WTC11 (cell line): ENCODE measurements around the gene RNF11. TPM values are rescaled to one million over a fixed set of nuclear protein-coding genes. Genes with fewer than 3 reads are reported as not detected.

Experiments used
- CBFB ChIP-seq: sonication (generic); formaldehyde crosslinking; IDR thresholded peaks from 2 replicates; pipeline ENCODE4 v1.8.1; 2022; ENCODE audit warnings: mild to moderate bottlenecking, low read depth, missing genetic modification reagents
- ERG ChIP-seq: fragments of 250-450 bp; sonication (Bioruptor Pico); IDR thresholded peaks from 2 replicates; pipeline ENCODE4 v1.8.0; 2021; ENCODE audit warnings: mild to moderate bottlenecking
- ESRRA ChIP-seq: sonication (generic); formaldehyde crosslinking; IDR thresholded peaks from 2 replicates; pipeline ENCODE4 v1.8.1; 2022; ENCODE audit warnings: mild to moderate bottlenecking, missing genetic modification reagents, borderline replicate concordance
- IRF1 ChIP-seq: sonication (generic); formaldehyde crosslinking; IDR thresholded peaks from 2 replicates; pipeline ENCODE4 v1.8.0; 2023; ENCODE audit warnings: missing genetic modification reagents
- JAZF1 ChIP-seq: fragments of 250-450 bp; sonication (Bioruptor Pico); IDR thresholded peaks from 2 replicates; pipeline ENCODE4 v1.9.0; 2021; ENCODE audit warnings: moderate library complexity, mild to moderate bottlenecking, inconsistent platforms
- JUN ChIP-seq: sonication (generic); formaldehyde crosslinking; IDR thresholded peaks from 2 replicates; pipeline ENCODE4 v1.8.0; 2023; ENCODE audit warnings: mild to moderate bottlenecking, missing genetic modification reagents
- KAT7 ChIP-seq: sonication (generic); formaldehyde crosslinking; IDR thresholded peaks from 2 replicates; pipeline ENCODE4 v1.8.1; 2023; ENCODE audit warnings: missing genetic modification reagents, mild to moderate bottlenecking, borderline replicate concordance
- NFATC4 ChIP-seq: fragments of 250-450 bp; sonication (Bioruptor Pico); IDR thresholded peaks from 2 replicates; pipeline ENCODE4 v1.9.0; 2021; ENCODE audit warnings: mild to moderate bottlenecking
- NFYB ChIP-seq: sonication (generic); formaldehyde crosslinking; conservative IDR thresholded peaks from 2 replicates; pipeline ENCODE4 v1.8.0; 2022; ENCODE audit warnings: low read depth, missing genetic modification reagents
- NR2C2 ChIP-seq: sonication (generic); formaldehyde crosslinking; IDR thresholded peaks from 2 replicates; pipeline ENCODE4 v1.8.0; 2022; ENCODE audit warnings: mild to moderate bottlenecking, missing genetic modification reagents
- PREB ChIP-seq: sonication (generic); formaldehyde crosslinking; IDR thresholded peaks from 2 replicates; pipeline ENCODE4 v1.8.1; 2022; ENCODE audit warnings: mild to moderate bottlenecking, missing genetic modification reagents, moderate library complexity, borderline replicate concordance
- PRRX2 ChIP-seq: fragments of 250-450 bp; sonication (Bioruptor Pico); IDR thresholded peaks from 2 replicates; pipeline ENCODE4 v1.8.0; 2021; ENCODE audit warnings: mild to moderate bottlenecking
- RELA ChIP-seq: sonication (generic); formaldehyde crosslinking; IDR thresholded peaks from 2 replicates; pipeline ENCODE4 v1.8.1; 2022; ENCODE audit warnings: missing genetic modification reagents, mild to moderate bottlenecking, borderline replicate concordance
- SMAD3 ChIP-seq: sonication (generic); formaldehyde crosslinking; IDR thresholded peaks from 2 replicates; pipeline ENCODE4 v1.8.0; 2022; ENCODE audit warnings: missing genetic modification reagents, mild to moderate bottlenecking, borderline replicate concordance
- SMAD4 ChIP-seq: sonication (generic); formaldehyde crosslinking; IDR thresholded peaks from 2 replicates; pipeline ENCODE4 v1.8.0; 2022; ENCODE audit warnings: mild to moderate bottlenecking, missing genetic modification reagents
- SP1 ChIP-seq: sonication (generic); formaldehyde crosslinking; conservative IDR thresholded peaks from 2 replicates; pipeline ENCODE4 v1.8.1; 2022; ENCODE audit warnings: missing genetic modification reagents
- TEAD4 ChIP-seq: sonication (generic); formaldehyde crosslinking; IDR thresholded peaks from 2 replicates; pipeline ENCODE4 v1.8.0; 2022; ENCODE audit warnings: mild to moderate bottlenecking, missing genetic modification reagents
- ZNF121 ChIP-seq: sonication (generic); formaldehyde crosslinking; IDR thresholded peaks from 2 replicates; pipeline ENCODE4 v1.8.0; 2023; ENCODE audit warnings: missing genetic modification reagents
- ZNF219 ChIP-seq: sonication (generic); formaldehyde crosslinking; IDR thresholded peaks from 2 replicates; pipeline ENCODE4 v1.8.0; 2023; ENCODE audit warnings: missing genetic modification reagents, mild to moderate bottlenecking, borderline replicate concordance
- ZNF232 ChIP-seq: sonication (generic); formaldehyde crosslinking; IDR thresholded peaks from 2 replicates; pipeline ENCODE4 v1.8.0; 2022; ENCODE audit warnings: mild to moderate bottlenecking, missing genetic modification reagents
- ZNF396 ChIP-seq: fragments of 250-450 bp; sonication (Bioruptor Pico); IDR thresholded peaks from 2 replicates; pipeline ENCODE4 v1.8.0; 2021; ENCODE audit warnings: mild to moderate bottlenecking, moderate library complexity, borderline replicate concordance
- ZNF423 ChIP-seq: fragments of 250-450 bp; sonication (Bioruptor Pico); IDR thresholded peaks from 2 replicates; pipeline ENCODE4 v2.1.2; 2022; ENCODE audit warnings: mild to moderate bottlenecking, moderate library complexity
- total RNA-seq: library from RNA; stranded (reverse); gene quantifications from 3 replicates; pipeline ENCODE4 v1.2.3, GENCODE V29; 2021
- TF ChIP-seq, protein P1 (sequence below): sonication (generic); formaldehyde crosslinking; IDR thresholded peaks from 2 replicates; pipeline ENCODE4 v1.8.1; 2022; ENCODE audit warnings: low read depth, mild to moderate bottlenecking, moderate library complexity, missing genetic modification reagents, borderline replicate concordance
- TF ChIP-seq, protein P2 (sequence below): sonication (generic); formaldehyde crosslinking; IDR thresholded peaks from 2 replicates; pipeline ENCODE4 v1.8.0; 2022; ENCODE audit warnings: mild to moderate bottlenecking, missing genetic modification reagents
- TF ChIP-seq, protein P3 (sequence below): sonication (generic); formaldehyde crosslinking; conservative IDR thresholded peaks from 2 replicates; pipeline ENCODE4 v1.8.1; 2023; ENCODE audit warnings: mild to moderate bottlenecking, low read depth, missing genetic modification reagents, moderate library complexity
- TF ChIP-seq, protein P4 (sequence below): fragments of 250-450 bp; sonication (Bioruptor Pico); IDR thresholded peaks from 2 replicates; pipeline ENCODE4 v1.9.0; 2021; ENCODE audit warnings: moderate library complexity, mild to moderate bottlenecking, inconsistent platforms, borderline replicate concordance
- TF ChIP-seq, protein P5 (sequence below): sonication (generic); formaldehyde crosslinking; IDR thresholded peaks from 2 replicates; pipeline ENCODE4 v1.8.1; 2023; ENCODE audit warnings: mild to moderate bottlenecking, missing genetic modification reagents, moderate library complexity
- TF ChIP-seq, protein P6 (sequence below): sonication (generic); formaldehyde crosslinking; IDR thresholded peaks from 2 replicates; pipeline ENCODE4 v1.8.1; 2023; ENCODE audit warnings: mild to moderate bottlenecking, missing genetic modification reagents

The RNF11 gene
- total RNA-seq, 1 experiment from 2014 or later, result 46.1 TPM

GRCh38 chr1:51235673-51236530 lies at the start of gene RNF11 (continued):
- TF ChIP-seq, protein P1, sequence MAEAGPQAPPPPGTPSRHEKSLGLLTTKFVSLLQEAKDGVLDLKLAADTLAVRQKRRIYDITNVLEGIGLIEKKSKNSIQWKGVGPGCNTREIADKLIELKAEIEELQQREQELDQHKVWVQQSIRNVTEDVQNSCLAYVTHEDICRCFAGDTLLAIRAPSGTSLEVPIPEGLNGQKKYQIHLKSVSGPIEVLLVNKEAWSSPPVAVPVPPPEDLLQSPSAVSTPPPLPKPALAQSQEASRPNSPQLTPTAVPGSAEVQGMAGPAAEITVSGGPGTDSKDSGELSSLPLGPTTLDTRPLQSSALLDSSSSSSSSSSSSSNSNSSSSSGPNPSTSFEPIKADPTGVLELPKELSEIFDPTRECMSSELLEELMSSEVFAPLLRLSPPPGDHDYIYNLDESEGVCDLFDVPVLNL (CRISPR knock-in tag), result no peak
- TF ChIP-seq TEAD4 (CRISPR knock-in tag), result no peak
- TF ChIP-seq SMAD4 (CRISPR knock-in tag), result no peak
- no peak for TF ChIP-seq NFATC4 (CRISPR knock-in tag)
- TF ChIP-seq, protein P2, sequence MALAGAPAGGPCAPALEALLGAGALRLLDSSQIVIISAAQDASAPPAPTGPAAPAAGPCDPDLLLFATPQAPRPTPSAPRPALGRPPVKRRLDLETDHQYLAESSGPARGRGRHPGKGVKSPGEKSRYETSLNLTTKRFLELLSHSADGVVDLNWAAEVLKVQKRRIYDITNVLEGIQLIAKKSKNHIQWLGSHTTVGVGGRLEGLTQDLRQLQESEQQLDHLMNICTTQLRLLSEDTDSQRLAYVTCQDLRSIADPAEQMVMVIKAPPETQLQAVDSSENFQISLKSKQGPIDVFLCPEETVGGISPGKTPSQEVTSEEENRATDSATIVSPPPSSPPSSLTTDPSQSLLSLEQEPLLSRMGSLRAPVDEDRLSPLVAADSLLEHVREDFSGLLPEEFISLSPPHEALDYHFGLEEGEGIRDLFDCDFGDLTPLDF (CRISPR knock-in tag), result no peak
- TF ChIP-seq NFYB, result no peak
- TF ChIP-seq, protein P3, sequence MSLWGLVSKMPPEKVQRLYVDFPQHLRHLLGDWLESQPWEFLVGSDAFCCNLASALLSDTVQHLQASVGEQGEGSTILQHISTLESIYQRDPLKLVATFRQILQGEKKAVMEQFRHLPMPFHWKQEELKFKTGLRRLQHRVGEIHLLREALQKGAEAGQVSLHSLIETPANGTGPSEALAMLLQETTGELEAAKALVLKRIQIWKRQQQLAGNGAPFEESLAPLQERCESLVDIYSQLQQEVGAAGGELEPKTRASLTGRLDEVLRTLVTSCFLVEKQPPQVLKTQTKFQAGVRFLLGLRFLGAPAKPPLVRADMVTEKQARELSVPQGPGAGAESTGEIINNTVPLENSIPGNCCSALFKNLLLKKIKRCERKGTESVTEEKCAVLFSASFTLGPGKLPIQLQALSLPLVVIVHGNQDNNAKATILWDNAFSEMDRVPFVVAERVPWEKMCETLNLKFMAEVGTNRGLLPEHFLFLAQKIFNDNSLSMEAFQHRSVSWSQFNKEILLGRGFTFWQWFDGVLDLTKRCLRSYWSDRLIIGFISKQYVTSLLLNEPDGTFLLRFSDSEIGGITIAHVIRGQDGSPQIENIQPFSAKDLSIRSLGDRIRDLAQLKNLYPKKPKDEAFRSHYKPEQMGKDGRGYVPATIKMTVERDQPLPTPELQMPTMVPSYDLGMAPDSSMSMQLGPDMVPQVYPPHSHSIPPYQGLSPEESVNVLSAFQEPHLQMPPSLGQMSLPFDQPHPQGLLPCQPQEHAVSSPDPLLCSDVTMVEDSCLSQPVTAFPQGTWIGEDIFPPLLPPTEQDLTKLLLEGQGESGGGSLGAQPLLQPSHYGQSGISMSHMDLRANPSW (CRISPR knock-in tag), result no peak
- peak; percentile 87 for TF ChIP-seq SP1
- no peak; the same call in 1 of the 2 replicates for TF ChIP-seq SMAD3 (CRISPR knock-in tag)
- no peak for TF ChIP-seq CBFB (CRISPR knock-in tag)
- no peak for TF ChIP-seq ZNF396
- TF ChIP-seq NR2C2, result no peak
- no peak for TF ChIP-seq ZNF121 (CRISPR knock-in tag)
- TF ChIP-seq, protein P4, sequence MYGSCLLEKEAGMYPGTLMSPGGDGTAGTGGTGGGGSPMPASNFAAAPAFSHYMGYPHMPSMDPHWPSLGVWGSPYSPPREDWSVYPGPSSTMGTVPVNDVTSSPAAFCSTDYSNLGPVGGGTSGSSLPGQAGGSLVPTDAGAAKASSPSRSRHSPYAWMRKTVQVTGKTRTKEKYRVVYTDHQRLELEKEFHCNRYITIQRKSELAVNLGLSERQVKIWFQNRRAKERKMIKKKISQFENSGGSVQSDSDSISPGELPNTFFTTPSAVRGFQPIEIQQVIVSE (CRISPR knock-in tag), result no peak
- no peak for TF ChIP-seq ZNF219
- TF ChIP-seq, protein P5, sequence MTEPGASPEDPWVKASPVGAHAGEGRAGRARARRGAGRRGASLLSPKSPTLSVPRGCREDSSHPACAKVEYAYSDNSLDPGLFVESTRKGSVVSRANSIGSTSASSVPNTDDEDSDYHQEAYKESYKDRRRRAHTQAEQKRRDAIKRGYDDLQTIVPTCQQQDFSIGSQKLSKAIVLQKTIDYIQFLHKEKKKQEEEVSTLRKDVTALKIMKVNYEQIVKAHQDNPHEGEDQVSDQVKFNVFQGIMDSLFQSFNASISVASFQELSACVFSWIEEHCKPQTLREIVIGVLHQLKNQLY (CRISPR knock-in tag), result no peak
- no peak for TF ChIP-seq IRF1 (CRISPR knock-in tag)
- no peak; the same call in 1 of the 2 replicates for TF ChIP-seq ESRRA (CRISPR knock-in tag)
- no peak for TF ChIP-seq ZNF232 (CRISPR knock-in tag)
- no peak for TF ChIP-seq RELA (CRISPR knock-in tag)
- no peak for TF ChIP-seq PRRX2 (CRISPR knock-in tag)
- TF ChIP-seq JAZF1 (CRISPR knock-in tag), result no peak
- no peak for TF ChIP-seq ZNF423 (CRISPR knock-in tag)
- no peak for TF ChIP-seq JUN
- TF ChIP-seq, protein P6, sequence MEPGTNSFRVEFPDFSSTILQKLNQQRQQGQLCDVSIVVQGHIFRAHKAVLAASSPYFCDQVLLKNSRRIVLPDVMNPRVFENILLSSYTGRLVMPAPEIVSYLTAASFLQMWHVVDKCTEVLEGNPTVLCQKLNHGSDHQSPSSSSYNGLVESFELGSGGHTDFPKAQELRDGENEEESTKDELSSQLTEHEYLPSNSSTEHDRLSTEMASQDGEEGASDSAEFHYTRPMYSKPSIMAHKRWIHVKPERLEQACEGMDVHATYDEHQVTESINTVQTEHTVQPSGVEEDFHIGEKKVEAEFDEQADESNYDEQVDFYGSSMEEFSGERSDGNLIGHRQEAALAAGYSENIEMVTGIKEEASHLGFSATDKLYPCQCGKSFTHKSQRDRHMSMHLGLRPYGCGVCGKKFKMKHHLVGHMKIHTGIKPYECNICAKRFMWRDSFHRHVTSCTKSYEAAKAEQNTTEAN, result peak; percentile 77; the same call in 1 of the 2 replicates
- no peak for TF ChIP-seq PREB (CRISPR knock-in tag)
- 0 out of 2 replicates have a peak, but pooled peaks have one; percentile 32 for TF ChIP-seq KAT7
- TF ChIP-seq ERG (CRISPR knock-in tag), result no peak
